ENCODE data around the gene CA12.

- TF ChIP-seq CTCF (conservative IDR thresholded peaks at IDR 0.05 in 1 of 2, IDR thresholded peaks at IDR 0.05 in 1 of 2; ENCODE audit: extremely low read depth in 1 of 2, insufficient read depth in 1 of 2, low read depth in 1 of 2, low read length in 2 of 2) (no peak), EZH2 (IDR thresholded peaks at IDR 0.05; ENCODE audit: borderline replicate concordance, low read length) (no peak)
Measured at GRCh38 chr15:63353261-63353660, 28.4 kb downstream of the CA12 start.

All from mammary epithelial cell (primary cell).